Cardiac muscle cell (in vitro differentiated cells and primary cell): ENCODE measurements around the gene FCHSD2. TPM values are rescaled to one million over a fixed set of nuclear protein-coding genes. Genes with fewer than 3 reads are reported as not detected.
A peak's percentile ranks its signal among the peaks of the same experiment; 100 is the strongest.

ENCODE experiments used
- DNase-seq, 2 donors: peaks; one replicate each; pipeline versions ENCODE4 v3.0.0 to v3.0.0-alpha.2; 2010 to 2017; ENCODE audit warnings: low read depth in 1 of 2, low spot score in 1 of 2
- H3K27ac ChIP-seq: fragments of 200-600 bp; sonication (generic); 2 replicates; pipeline ENCODE4 v1.5.1; 2016
- H3K27me3 ChIP-seq: fragments of 200-600 bp; sonication (generic); 2 replicates; pipeline ENCODE4 v1.6.0; 2016; ENCODE audit warnings: control low read depth
- H3K36me3 ChIP-seq: fragments of 200-600 bp; sonication (generic); 2 replicates; pipeline ENCODE4 v1.5.1; 2016; ENCODE audit warnings: control low read depth
- H3K4me1 ChIP-seq: fragments of 200-600 bp; sonication (generic); 2 replicates; pipeline ENCODE4 v1.8.1; 2017; ENCODE audit warnings: low read depth, mild to moderate bottlenecking, mixed run types
- H3K4me3 ChIP-seq: fragments of 200-600 bp; sonication (generic); 2 replicates; pipeline ENCODE4 v1.5.1; 2016; ENCODE audit warnings: mild to moderate bottlenecking
- H3K9me3 ChIP-seq: fragments of 200-600 bp; sonication (generic); 2 replicates; pipeline ENCODE4 v1.5.1; 2017; ENCODE audit warnings: low read depth, mild to moderate bottlenecking, control low read depth
- polyA plus RNA-seq: library from polyadenylated mRNA; unstranded; fragments of >200 nt; fragmentation: Nextera tagmentation; extraction: Ambion mirVana; gene quantifications from 2 replicates; pipeline ENCODE4 v1.2.1, GENCODE V29; 2016
- total RNA-seq: library from RNA; depleted of rRNA; stranded (reverse); fragments of >200 nt; gene quantifications from 2 replicates; pipeline ENCODE4 v1.2.3, GENCODE V29; 2016
- TF ChIP-seq, protein P1 (sequence below): IDR thresholded peaks from 2 replicates; pipeline ENCODE4 v1.5.1; 2012; ENCODE audit warnings: low read depth, mild to moderate bottlenecking, low read length

FCHSD2 gene
- total and polyA plus RNA-seq, 2 experiments from 2014 or later: 12.3 to 16.9 TPM

DNA sequence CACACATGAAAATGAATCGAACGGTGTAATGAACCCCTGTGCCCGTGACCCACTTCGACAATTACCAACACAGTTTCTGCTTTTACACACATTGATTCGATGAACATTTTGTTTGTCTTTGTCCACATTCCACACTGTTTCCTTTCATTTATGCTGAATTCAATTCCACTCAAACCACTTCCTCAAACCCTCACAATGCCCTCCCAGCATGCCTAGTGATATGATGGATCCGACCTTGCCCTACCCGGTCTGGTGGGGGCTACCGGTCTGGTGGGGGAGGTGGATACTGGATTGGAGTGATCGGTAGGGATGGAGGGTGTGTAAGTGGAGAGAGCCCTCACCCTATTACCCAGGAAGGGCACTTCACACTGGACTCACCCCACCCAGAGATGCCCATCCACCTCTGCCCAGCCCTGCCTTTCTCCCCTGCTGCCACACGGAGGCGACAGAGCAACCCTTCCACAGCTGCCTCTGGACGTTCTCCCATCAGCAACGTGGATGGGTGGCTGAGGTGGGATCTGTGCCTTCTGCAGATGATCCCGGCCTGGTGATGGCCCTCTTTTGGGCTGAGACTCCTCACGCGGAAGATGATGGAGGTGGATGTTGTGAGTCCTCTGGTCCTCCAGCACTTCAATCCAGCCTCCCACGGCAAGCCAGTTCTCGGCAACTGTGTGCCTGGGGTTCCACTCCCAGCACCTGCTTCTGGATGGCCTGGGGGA lies 43.0 kb upstream of the FCHSD2 start:
- Histone ChIP-seq H3K9me3 (no peaks in the 10 kb centered on the region), H3K27me3 (no peaks in the 10 kb centered on the region), H3K4me3 (no peak overlapping the region), H3K36me3 (no peaks in the 10 kb centered on the region), H3K4me1 (peaks cover 8% of the 10 kb centered on the region), H3K27ac (no peak overlapping the region)
- TF ChIP-seq, protein P1, sequence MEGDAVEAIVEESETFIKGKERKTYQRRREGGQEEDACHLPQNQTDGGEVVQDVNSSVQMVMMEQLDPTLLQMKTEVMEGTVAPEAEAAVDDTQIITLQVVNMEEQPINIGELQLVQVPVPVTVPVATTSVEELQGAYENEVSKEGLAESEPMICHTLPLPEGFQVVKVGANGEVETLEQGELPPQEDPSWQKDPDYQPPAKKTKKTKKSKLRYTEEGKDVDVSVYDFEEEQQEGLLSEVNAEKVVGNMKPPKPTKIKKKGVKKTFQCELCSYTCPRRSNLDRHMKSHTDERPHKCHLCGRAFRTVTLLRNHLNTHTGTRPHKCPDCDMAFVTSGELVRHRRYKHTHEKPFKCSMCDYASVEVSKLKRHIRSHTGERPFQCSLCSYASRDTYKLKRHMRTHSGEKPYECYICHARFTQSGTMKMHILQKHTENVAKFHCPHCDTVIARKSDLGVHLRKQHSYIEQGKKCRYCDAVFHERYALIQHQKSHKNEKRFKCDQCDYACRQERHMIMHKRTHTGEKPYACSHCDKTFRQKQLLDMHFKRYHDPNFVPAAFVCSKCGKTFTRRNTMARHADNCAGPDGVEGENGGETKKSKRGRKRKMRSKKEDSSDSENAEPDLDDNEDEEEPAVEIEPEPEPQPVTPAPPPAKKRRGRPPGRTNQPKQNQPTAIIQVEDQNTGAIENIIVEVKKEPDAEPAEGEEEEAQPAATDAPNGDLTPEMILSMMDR: peak; percentile 95
- peak; percentile 68 to 70 for DNase-seq

GRCh38 chr11:73182824-73183321 lies 40.8 kb upstream of the FCHSD2 start:
- TF ChIP-seq, protein P1: no peak
- peak; percentile 30 to 31 for DNase-seq
- H3K9me3 ChIP-seq: no peaks in the 10 kb centered on the region
- H3K4me1 ChIP-seq: peaks cover 1% of the 10 kb centered on the region
- peaks cover 7% of the 10 kb centered on the region for H3K27me3 ChIP-seq
- H3K4me3 ChIP-seq: no peak overlapping the region
- H3K36me3 ChIP-seq: no peaks in the 10 kb centered on the region
- H3K27ac ChIP-seq: no peak overlapping the region

DNA sequence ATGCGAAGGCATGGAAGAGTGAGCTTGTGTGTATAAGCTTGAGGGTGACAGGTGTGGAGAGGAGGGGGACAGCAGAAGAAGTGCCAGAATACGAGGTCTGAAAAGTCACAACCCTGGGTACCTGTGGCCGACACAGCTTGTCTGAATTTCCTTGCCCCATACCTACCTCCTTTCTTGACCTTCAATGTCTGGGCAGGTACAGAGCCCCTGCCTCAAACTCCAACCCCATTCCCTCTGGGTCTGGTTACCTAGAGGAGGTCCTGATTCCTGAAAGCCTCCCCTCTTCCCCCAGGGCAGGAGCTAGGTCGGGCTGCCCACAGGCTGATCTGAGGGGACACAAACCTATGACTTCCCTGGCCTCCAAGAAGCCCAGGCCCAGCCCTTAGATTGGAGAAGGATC lies 36.6 kb upstream of the FCHSD2 start:
- H3K9me3 ChIP-seq: no peaks in the 10 kb centered on the region
- H3K27ac ChIP-seq: no peak overlapping the region
- TF ChIP-seq, protein P1: no peak
- H3K4me3 ChIP-seq: no peak overlapping the region
- no peaks in the 10 kb centered on the region for H3K36me3 ChIP-seq
- H3K27me3 ChIP-seq: peaks cover 7% of the 10 kb centered on the region
- H3K4me1 ChIP-seq: peaks cover 17% of the 10 kb centered on the region
- no peak for DNase-seq

- Histone ChIP-seq H3K27ac (no peak overlapping the region), H3K27me3 (peaks cover 7% of the 10 kb centered on the region), H3K36me3 (no peaks in the 10 kb centered on the region), H3K4me3 (no peak overlapping the region), H3K9me3 (no peaks in the 10 kb centered on the region), H3K4me1 (peaks cover 23% of the 10 kb centered on the region)
- TF ChIP-seq, protein P1: peak; percentile 80
- peak; percentile 78 to 93 for DNase-seq
Measured at GRCh38 chr11:73177778-73178539, 35.8 kb upstream of the FCHSD2 start.

DNA sequence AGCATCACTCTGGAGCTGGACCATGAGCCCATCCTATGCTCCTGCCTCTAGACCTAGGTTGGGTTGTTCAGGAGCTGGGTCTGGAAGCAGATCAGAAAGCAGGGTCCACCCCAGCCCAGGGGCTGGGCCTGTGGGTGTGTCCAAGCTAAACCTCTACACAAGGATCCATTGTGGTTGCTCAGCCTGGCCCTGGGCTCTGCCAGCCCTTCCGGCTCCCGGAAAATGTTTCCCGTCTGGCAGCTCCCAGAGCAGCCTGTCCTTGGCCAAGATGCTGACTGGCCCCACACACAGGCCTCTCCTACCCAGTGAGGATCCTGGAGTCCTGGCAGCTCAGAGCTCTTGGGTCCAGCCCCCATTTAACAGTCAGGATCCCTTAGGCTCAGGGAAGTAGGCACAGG lies 35.3 kb upstream of the FCHSD2 start:
- DNase-seq: peak in 1 of 2 donors; percentile 60
- no peak overlapping the region for H3K4me3 ChIP-seq
- no peaks in the 10 kb centered on the region for H3K9me3 ChIP-seq
- H3K27me3 ChIP-seq: peaks cover 7% of the 10 kb centered on the region
- no peaks in the 10 kb centered on the region for H3K36me3 ChIP-seq
- no peak overlapping the region for H3K27ac ChIP-seq
- peaks cover 23% of the 10 kb centered on the region for H3K4me1 ChIP-seq
- TF ChIP-seq, protein P1: no peak
